Stimulated activated CD4-positive, alpha-beta T cell treated with anti-CD3 and anti-CD28 coated beads, Interleukin-4, amount 100 ng/mL, for 48 hours (primary cell): Measurements from ENCODE around the gene CHPF.

ENCODE experiments used
- DNase-seq, 2 donors: peaks; one replicate each; pipeline ENCODE4 v3.0.0-alpha.2; 2020; ENCODE audit warnings: low read depth in 2 of 2

CHPF gene

DNA sequence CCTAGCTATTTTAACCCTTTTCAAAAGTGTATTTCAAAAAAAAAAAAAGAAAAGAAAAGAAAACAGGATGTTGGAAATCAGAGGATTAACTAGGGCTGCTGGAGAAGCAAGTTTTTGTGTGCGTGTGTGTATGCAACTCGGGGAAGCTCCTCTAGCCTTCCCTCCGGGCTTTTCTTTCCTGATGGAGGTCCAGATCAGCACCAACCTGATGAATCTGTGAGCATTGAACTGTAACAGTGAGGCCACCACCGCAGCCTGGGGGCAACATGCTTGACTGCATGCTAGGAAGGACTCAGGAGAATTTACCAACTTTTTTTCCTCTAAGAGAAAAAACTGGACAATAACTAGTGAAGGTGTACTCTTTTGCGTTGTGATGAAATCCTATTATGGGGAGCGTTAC is 25.4 kb upstream of the CHPF start:
- no peak for DNase-seq

- DNase-seq = no peak
Measured at GRCh38 chr2:219567791-219568361, 24.3 kb upstream of the CHPF start.

GRCh38 chr2:219567131-219567530 is 23.5 kb upstream of the CHPF start:
- no peak for DNase-seq

- DNase-seq = no peak
Measured at GRCh38 chr2:219566640-219567039, 23.0 kb upstream of the CHPF start.

DNA sequence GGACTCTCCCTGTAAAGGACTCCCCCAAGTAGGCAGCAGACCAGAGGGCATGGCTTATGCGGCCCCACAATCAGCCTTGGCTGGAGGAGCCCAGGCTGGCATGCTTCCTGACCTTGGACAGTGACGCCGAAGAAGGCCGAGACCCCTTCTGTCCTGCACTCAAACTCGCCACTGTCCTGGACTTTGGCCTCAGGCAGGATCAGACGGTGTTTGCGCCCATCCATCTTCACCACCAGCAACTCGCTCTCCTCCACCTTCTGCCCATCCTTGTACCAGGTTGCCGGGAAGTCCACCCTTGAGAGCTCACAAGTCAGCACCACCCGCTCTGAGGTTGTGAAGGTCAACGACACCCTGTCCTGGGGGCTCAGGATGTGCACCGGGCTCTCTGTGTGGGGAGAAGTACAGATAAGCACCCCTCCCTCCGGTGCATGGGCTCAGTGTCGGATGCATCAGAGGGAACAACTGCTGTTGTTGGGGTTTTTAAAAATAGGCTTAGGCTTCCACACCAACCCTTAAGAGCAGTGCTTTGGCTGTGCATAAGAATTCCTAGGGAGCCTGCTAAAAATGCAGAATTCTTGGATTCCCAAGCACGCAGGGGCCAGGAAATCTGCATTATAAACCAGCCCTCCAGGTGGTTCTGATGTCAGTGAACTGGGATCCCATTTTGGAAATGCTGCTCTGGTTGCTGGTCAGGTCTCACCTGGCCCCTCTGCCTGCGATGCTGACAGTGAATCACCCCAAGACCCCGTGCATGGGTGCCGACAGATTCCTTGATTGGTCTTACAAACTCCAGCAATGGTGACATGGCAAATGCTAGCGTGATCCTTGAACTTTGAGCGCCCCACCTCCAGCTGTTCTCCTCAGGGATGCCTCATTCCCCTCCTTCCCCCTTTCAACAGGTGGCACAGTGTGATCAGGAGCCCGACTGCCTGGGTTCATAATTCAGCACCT is 21.8 kb upstream of the CHPF start:
- no peak for DNase-seq

GRCh38 chr2:219563271-219563928 is 19.8 kb upstream of the CHPF start:
- no peak for DNase-seq

DNA sequence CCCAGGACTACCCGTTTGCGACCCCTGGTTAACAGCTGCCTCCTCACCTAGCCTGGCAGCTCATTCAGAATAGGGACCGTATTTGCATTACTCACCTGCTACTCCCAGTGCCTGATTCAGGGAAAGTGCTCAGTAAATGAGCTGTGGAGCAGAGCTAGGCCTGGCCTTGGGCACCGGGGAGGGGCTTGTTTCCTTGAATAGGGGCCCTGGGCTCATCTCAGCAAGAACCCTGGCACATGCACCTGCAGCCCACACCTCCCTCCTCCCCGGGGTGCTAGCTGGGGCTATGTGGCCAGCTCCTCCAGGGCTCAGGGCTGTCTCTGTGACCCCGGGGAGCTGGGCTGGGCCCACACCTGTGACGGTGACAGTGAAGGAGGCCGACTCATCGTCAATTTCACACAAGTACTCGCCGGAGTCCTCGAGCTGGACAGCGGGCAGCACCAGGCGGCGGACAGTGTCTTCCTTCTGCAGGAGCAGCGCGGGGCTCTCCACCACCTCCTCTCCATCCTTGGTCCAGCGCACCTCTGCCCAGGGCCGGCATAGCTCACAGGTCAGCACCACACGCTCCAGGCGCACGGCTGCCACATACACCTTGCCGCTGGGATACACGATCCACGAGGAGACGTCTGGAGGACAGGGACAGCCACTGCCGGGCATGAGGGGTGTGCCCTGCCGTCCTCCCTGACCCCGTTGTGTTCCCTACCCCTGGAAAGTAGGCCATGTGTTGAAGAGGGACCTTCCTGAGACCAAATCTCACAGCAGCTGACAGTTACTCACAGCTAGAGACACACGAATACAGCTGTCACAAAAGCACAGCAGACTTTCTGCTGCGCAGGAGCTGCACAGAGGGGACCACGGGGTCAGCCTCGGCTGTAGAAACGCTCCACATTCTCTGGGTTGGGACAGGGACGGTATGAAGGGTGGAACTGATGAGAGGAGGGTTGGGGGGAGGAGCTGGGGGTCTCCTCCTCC is 18.7 kb upstream of the CHPF start:
- no peak for DNase-seq

DNA sequence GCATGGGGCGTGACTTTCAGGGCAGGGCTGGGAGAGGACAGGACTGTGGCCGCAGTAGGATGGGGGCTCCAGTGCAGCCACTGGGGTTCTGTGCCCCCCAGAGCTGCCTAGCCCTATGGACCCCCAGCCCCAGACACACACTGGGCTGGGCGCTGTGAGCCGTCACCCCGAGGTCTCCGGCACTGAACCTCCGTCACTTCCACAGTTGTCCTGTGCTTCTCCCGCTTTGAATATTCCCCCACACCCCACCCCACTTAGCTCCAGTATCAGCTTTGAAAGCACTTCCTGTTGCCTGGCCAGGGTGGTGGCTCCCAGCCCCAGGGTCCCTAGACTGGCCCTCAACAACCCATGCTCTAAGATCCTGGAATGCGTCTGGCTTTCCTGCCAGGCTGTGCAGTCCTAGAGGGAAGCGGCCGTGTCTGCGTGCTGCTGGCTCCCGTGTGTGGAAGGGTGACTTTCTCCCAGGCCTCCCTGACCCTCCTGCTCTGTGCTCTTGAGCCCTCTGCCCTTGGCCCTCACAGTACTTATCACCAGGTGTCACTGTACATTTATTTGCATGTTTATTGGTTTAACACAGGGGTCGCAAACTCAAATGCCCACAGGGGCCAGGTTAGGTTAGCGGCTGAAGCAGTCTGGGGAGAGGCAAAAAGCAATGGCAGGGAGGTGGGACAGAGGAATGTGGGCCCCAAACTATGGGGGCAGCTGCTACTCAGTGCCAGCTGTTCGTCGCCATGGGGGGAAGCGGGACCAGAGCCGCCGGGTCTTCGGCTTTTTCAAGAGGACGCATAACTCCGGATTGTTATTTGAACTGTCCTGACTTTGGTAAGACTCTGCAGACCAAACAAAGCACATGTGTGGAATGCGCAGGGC is 17.8 kb upstream of the CHPF start:
- no peak for DNase-seq

DNA sequence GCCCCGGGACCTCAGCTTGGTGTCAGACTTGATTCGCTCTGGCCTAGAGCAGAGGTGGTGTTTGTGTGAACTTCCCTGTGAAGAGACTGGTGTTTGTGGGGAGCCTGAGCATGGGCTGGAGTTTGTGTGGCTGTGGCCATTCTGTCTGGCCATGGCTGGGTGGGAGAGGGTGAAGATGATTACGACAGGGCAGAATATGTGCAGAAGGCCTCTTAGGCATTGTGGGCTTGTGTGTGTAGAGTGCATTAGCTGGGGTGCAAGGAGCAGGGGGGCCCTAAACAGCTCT is 17.2 kb upstream of the CHPF start:
- DNase-seq = no peak

DNA sequence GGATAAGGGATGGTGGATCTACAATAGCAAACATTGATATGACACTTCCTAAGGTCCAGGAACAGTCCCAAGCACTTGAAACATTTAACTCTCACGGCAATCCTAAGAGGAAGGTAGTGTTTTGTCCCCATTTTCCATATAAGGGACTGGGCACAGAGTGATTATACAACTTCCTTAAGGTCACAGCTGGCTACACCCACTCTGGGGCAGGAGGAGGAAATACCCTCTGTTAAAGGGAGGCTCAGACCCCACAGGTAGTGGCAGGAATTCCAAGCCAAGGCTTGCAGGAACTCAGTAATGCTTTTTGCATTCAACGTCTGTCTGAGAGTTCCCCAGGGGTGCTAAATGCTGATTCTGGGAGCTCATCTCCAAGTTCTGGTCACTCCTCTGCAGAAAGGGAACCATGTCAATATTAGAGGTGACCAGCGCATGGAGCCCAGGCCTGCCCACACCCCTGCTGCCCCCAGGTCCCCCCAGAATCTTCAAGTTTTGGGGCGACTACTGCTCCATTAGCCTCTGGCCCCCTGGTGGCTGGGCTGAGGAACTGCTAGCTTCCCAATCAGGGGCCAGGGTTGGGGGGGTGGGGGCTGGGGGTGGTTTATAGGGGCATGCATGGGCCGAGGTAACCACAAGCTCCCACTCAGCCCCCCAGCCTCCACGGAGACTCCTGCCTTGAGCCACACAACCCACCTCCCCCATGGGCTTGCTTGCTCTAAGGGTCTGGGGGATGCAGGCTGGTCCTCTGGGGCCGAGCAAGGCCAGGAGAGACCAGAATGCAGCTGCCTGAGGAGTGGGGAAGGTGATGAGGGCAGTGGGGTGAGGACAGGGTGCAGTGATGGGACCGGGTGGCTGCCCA is 16.7 kb upstream of the CHPF start:
- DNase-seq = no peak

GRCh38 chr2:219559156-219559915 is 15.7 kb upstream of the CHPF start:
- DNase-seq = no peak

GRCh38 chr2:219557791-219558785 is 14.5 kb upstream of the CHPF start:
- DNase-seq = no peak

GRCh38 chr2:219557320-219557719 is 13.7 kb upstream of the CHPF start:
- DNase-seq = no peak

- no peak for DNase-seq
Measured at GRCh38 chr2:219556413-219556812, 12.8 kb upstream of the CHPF start.

- no peak for DNase-seq
Measured at GRCh38 chr2:219555956-219556355, 12.3 kb upstream of the CHPF start.

- DNase-seq = no peak
Measured at GRCh38 chr2:219554350-219554749, 10.7 kb upstream of the CHPF start.

DNA sequence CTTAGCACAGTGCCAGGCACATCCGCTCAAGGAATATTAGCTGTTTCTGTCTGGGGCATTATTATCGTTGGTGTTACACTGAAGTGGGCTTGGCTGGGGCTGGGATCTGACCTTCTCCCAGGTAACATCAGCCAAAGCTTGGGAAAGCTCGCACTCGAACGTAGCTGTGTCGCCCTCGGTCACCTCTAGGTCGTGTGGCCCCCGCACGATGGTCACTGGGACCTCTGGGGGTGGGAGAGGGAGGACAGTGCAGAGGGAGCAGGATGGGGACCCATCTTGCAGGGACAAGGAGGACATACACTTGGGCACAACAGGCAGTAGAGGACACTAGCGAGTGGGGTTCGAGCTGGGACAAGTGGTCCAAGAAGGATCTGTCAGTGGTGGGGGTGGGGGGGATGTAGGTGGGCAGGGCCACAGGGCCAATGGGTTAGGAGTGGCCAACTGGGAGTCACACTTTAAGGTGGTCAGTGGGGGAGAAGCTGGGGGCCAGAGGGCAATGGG is 9.9 kb upstream of the CHPF start:
- DNase-seq = no peak

- no peak for DNase-seq
Measured at GRCh38 chr2:219553168-219553417, 9.5 kb upstream of the CHPF start.
